Measurements from ENCODE around the gene PROC. TPM values are rescaled to one million over a fixed set of nuclear protein-coding genes. Genes with fewer than 3 reads are reported as not detected.

Gene PROC
- total RNA-seq, 1 experiment from 2014 or later = not detected

GRCh38 chr2:127377262-127377661, 41.0 kb upstream of the PROC start:
- H3K9me2 ChIP-seq (ENCODE audit: insufficient read depth) = no peaks in the 10 kb centered on the region
- intact Hi-C loops (cut with micrococcal nuclease) = no loop called here
- CTCF ChIA-PET = no interaction called here
- peaks cover 57% of the 10 kb centered on the region for H3K79me2 ChIP-seq (ENCODE audit: insufficient read depth, low read length)
- no peaks in the 10 kb centered on the region for H3K4me1 ChIP-seq (ENCODE audit: control insufficient read depth in 1 of 2, insufficient read depth in 2 of 2, low read length in 2 of 2)
- H3K27me3 ChIP-seq (ENCODE audit: insufficient read depth, low read length) = no peaks in the 10 kb centered on the region
- peaks cover 13% of the 10 kb centered on the region; the same call in 1 of the 2 replicates for H4K20me1 ChIP-seq (ENCODE audit: insufficient read depth)
- H2AFZ ChIP-seq (ENCODE audit: low read depth, low read length, poor library complexity, severe bottlenecking) = no peak overlapping the region
- TF ChIP-seq POLR2AphosphoS5 (IDR thresholded peaks at IDR 0.05; ENCODE audit: low read depth, low read length) (no peak), CTCF (IDR thresholded peaks at IDR 0.05 in 2 of 3, conservative IDR thresholded peaks at IDR 0.05 in 1 of 3; ENCODE audit: borderline replicate concordance in 1 of 3, insufficient read depth in 1 of 3, low read depth in 2 of 3, low read length in 2 of 3) (no peak), SIN3A (IDR thresholded peaks at IDR 0.05; ENCODE audit: low read depth) (no peak), JUND (IDR thresholded peaks at IDR 0.05) (no peak)
- no peak overlapping the region for H3K9ac ChIP-seq (ENCODE audit: low read length)
- H3K4me2 ChIP-seq (ENCODE audit: low read length) = no peak overlapping the region
- H3K36me3 ChIP-seq (ENCODE audit: control insufficient read depth in 1 of 2, insufficient read depth in 2 of 2, low read length in 2 of 2) = no peaks in the 10 kb centered on the region
- DNase-seq (ENCODE audit: low read depth, low spot score) (no peak), ATAC-seq (no peak)
- H3K9me3 ChIP-seq (ENCODE audit: control insufficient read depth in 1 of 2, insufficient read depth in 1 of 2, low read depth in 1 of 2, low read length in 2 of 2) = no peaks in the 10 kb centered on the region
- BruUV-seq (replicated peaks) = no TSS peak
- RAD21 ChIA-PET (ENCODE audit: low non-redundant PET in 1 of 2, low total read pairs in 2 of 2, uncharacterized antibody in 2 of 2, unreplicated experiment in 2 of 2) = no interaction called here
- POLR2A ChIA-PET = no interaction called here
- H3K27ac ChIP-seq (ENCODE audit: low read depth, low read length) = no peak overlapping the region
- no peak overlapping the region for H3K4me3 ChIP-seq (replicated peaks in 1 of 2; ENCODE audit: low read depth in 1 of 2, low read length in 2 of 2)

GRCh38 chr2:127378720-127379119, 39.5 kb upstream of the PROC start:
- no peak overlapping the region for H3K9ac ChIP-seq (ENCODE audit: low read length)
- peaks cover 13% of the 10 kb centered on the region; the same call in 1 of the 2 replicates for H4K20me1 ChIP-seq (ENCODE audit: insufficient read depth)
- no peak overlapping the region for H3K4me2 ChIP-seq (ENCODE audit: low read length)
- no peaks in the 10 kb centered on the region for H3K27me3 ChIP-seq (ENCODE audit: insufficient read depth, low read length)
- H3K4me1 ChIP-seq (ENCODE audit: control insufficient read depth in 1 of 2, insufficient read depth in 2 of 2, low read length in 2 of 2) = no peaks in the 10 kb centered on the region
- no peaks in the 10 kb centered on the region for H3K9me2 ChIP-seq (ENCODE audit: insufficient read depth)
- H3K79me2 ChIP-seq (ENCODE audit: insufficient read depth, low read length) = peaks cover 68% of the 10 kb centered on the region
- H3K4me3 ChIP-seq (replicated peaks in 1 of 2; ENCODE audit: low read depth in 1 of 2, low read length in 2 of 2) = no peak overlapping the region
- no peak for ATAC-seq
- ChIA-PET CTCF (interaction anchor here (1.2 kb wide), 1 partner anchor 8 kb away, joined by 4 read pairs; no protein-coding TSS in a partner anchor), RAD21 (ENCODE audit: low non-redundant PET in 1 of 2, low total read pairs in 2 of 2, uncharacterized antibody in 2 of 2, unreplicated experiment in 2 of 2) (no interaction called here), POLR2A (no interaction called here)
- no peak for DNase-seq (ENCODE audit: low read depth, low spot score)
- H3K27ac ChIP-seq (ENCODE audit: low read depth, low read length) = no peak overlapping the region
- H2AFZ ChIP-seq (ENCODE audit: low read depth, low read length, poor library complexity, severe bottlenecking) = no peak overlapping the region
- H3K36me3 ChIP-seq (ENCODE audit: control insufficient read depth in 1 of 2, insufficient read depth in 2 of 2, low read length in 2 of 2) = no peaks in the 10 kb centered on the region
- BruUV-seq (replicated peaks) = no TSS peak
- intact Hi-C loops (cut with micrococcal nuclease) = no loop called here
- H3K9me3 ChIP-seq (ENCODE audit: control insufficient read depth in 1 of 2, insufficient read depth in 1 of 2, low read depth in 1 of 2, low read length in 2 of 2) = no peaks in the 10 kb centered on the region
- TF ChIP-seq EZH2 (IDR thresholded peaks at IDR 0.05) (no peak), CTCF (IDR thresholded peaks at IDR 0.05 in 2 of 3, conservative IDR thresholded peaks at IDR 0.05 in 1 of 3; ENCODE audit: borderline replicate concordance in 1 of 3, insufficient read depth in 1 of 3, low read depth in 2 of 3, low read length in 2 of 3) (no peak), REST (IDR thresholded peaks at IDR 0.05; ENCODE audit: low read depth) (no peak), ELF1 (IDR thresholded peaks at IDR 0.05; ENCODE audit: borderline replicate concordance, low read depth) (no peak), CEBPB (IDR thresholded peaks at IDR 0.05; ENCODE audit: low read depth) (no peak), ZNF274 (IDR thresholded peaks at IDR 0.05; ENCODE audit: low read depth, low read length) (no peak), EZH2phosphoT487 (IDR thresholded peaks at IDR 0.05; ENCODE audit: borderline replicate concordance) (no peak), JUND (IDR thresholded peaks at IDR 0.05) (no peak), EGR1 (IDR thresholded peaks at IDR 0.05; ENCODE audit: low read depth) (no peak), ATF3 (IDR thresholded peaks at IDR 0.05) (no peak)

Measured in HCT116 (cell line).